Stomach (tissue), 9 donors: ENCODE data around the gene IRF5. TPM values are rescaled to one million over a fixed set of nuclear protein-coding genes. Genes with fewer than 3 reads are reported as not detected.

Source experiments
- DNase-seq, 2 donors: peaks; one replicate each; pipeline versions ENCODE4 v3.0.0 to v3.0.0-alpha.2; 2013 to 2019
- H3K27ac ChIP-seq, 5 donors: fragments of 200-600 bp in 4 of 5; sonication (generic) in 4 of 5; one replicate each; pipeline ENCODE4 v1.5.1; 2013 to 2019; ENCODE audit warnings: mild to moderate bottlenecking in 1 of 5, moderate library complexity in 1 of 5
- H3K27me3 ChIP-seq, 3 donors: fragments of 200-600 bp; sonication (generic); one replicate each; pipeline ENCODE4 v1.5.1; 2017 to 2019; ENCODE audit warnings: mixed run types in 1 of 3
- H3K36me3 ChIP-seq, 4 donors: fragments of 200-600 bp; sonication (generic); 1 replicate in 3 of 4; 2 replicates in 1 of 4; pipeline ENCODE4 v1.5.1; 2016 to 2019
- H3K4me1 ChIP-seq, 4 donors: fragments of 200-600 bp; sonication (generic); one replicate each; pipeline ENCODE4 v1.5.1; 2016 to 2019
- H3K4me3 ChIP-seq, 4 donors: fragments of 200-600 bp; sonication (generic) in 3 of 4; one replicate each; pipeline ENCODE4 v1.5.1; 2016 to 2019; ENCODE audit warnings: mild to moderate bottlenecking in 1 of 4
- H3K9me3 ChIP-seq, 4 donors: fragments of 200-600 bp; sonication (generic); one replicate each; pipeline ENCODE4 v1.5.1; 2016 to 2019
- EP300 ChIP-seq: sonication (generic); formaldehyde crosslinking; IDR thresholded peaks from one replicate; pipeline ENCODE4 v1.6.1; 2017; ENCODE audit warnings: antibody characterized with exemption
- POLR2A ChIP-seq, 4 donors: fragments of 450-650 bp; IDR thresholded peaks; one replicate each; pipeline ENCODE4 v1.6.1; 2016; ENCODE audit warnings: antibody characterized with exemption in 4 of 4, control low read depth in 2 of 4, mild to moderate bottlenecking in 1 of 4, moderate library complexity in 1 of 4
- POLR2AphosphoS5 ChIP-seq, 3 donors: sonication (generic); formaldehyde crosslinking; IDR thresholded peaks; one replicate each; pipeline ENCODE4 v1.6.1; 2016; ENCODE audit warnings: antibody characterized with exemption in 3 of 3
- WGBS, 5 donors: extraction: QIAGEN DNeasy Blood & Tissue Kit in 3 of 5; methylation state at CpG; one replicate each; pipeline versions ENCODE4 v1.1.5 to v1.1.7; 2013 to 2018; 5-methylcytosine and 5-hydroxymethylcytosine counted together
- intact Hi-C: fragments of 100-400 bp; cut with DNase I; formaldehyde crosslinking; loops from one replicate; pipeline ENCODE4 v1.15.1; 2023; ENCODE audit warnings: low total_unique reads
- polyA plus RNA-seq, 3 donors: library from polyadenylated mRNA; stranded (reverse); fragments of 200-250 nt; gene quantifications; one replicate each; pipeline ENCODE4 v1.2.3, GENCODE V29; 2013
- total RNA-seq, 5 donors: library from RNA; depleted of rRNA; stranded (reverse); fragments of >200 nt; gene quantifications; one replicate each; pipeline versions ENCODE4 v1.1.0 to v1.2.3, GENCODE V29; 2014 to 2016
- TF ChIP-seq, protein P1 (sequence below), 7 experiments: fragments of 450-650 bp in 4 of 7; fragments of 200-600 bp in 3 of 7; sonication (generic) in 3 of 7; IDR thresholded peaks; one replicate each; pipeline ENCODE4 v1.5.1; 2016 to 2019; ENCODE audit warnings: antibody characterized with exemption in 7 of 7, control low read depth in 2 of 7, mild to moderate bottlenecking in 1 of 7
- donor health status: healthy with polysubstance abuse.
- donor health status: Bipolar disorder and iron deficiency.
- donor health status: healthy.

IRF5 gene
- total and polyA plus RNA-seq, 8 donors = 2.2 to 13.8 (median 4.7) TPM

DNA sequence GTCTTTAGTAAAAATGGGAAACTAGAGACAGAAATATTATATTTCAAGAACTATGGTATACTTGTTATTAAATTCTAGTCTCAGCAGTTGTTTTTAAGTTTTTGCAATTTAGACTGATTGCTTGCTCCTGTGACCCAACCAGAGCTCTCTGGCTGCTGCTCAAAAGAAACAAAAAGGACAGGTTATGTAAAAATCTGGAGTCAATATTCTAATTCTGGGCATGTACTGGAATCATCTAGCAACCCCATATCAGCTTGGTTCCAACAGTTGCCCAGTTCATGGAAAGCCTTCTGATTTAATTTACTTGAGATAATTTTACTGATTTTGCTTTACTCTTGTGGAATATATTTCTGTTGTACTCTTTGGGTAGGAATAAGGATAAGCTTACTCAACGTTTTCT lies 37.5 kb upstream of the IRF5 start:
- intact Hi-C loops = no loop called here
- H3K36me3 ChIP-seq = no peaks in the 10 kb centered on the region

DNA sequence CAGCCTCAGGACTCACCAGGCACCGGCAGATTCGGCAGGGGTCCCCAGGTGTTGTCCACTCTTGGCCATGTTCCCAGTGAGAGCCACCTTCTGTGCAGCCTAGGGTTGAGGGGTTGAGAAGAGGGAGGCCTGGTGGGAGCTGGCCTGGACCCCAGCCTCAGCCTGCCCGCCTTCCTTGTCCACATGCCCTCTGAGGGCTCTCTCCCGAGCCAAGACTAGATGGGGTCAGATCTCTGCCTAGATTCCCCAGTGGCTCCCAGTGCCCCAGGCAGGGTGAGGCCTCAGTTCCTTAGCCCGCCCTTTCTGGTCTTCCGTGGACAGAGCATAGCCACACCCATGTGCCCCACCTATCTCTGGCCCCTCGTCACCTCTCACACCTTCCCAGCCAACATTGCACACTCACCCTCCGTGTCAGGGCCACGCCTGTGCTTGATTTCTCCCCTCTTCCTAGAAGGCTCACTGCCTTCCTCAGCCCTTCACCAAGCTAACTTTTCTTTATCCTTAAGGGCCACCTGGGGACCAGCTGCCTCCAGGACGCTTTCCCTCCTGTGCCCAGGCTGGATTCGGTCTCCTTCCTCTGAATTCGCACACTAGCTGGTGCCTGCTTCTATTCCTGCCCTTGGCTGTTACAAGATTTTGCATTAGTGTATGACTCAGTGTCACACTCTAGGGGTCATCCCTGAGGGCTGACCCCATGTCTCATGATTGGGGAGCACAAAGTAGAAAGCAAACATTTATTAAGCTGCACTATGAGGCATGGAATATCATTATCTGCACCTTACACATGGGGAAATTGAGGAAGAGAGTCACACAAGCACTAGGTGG lies 34.8 kb upstream of the IRF5 start:
- H3K27ac ChIP-seq = no peak overlapping the region
- H3K36me3 ChIP-seq = no peaks in the 10 kb centered on the region
- DNase-seq = peak in 1 of 2 donors; percentile 44
- peaks cover 0 to 9% (median 0%) of the 10 kb centered on the region in 4 donors for H3K9me3 ChIP-seq
- peaks cover 0 to 15% (median 3%) of the 10 kb centered on the region in 4 donors for H3K4me1 ChIP-seq
- no peak for TF ChIP-seq EP300
- no peak for TF ChIP-seq POLR2A (IDR thresholded peaks at IDR 0.05)
- no peak for TF ChIP-seq POLR2AphosphoS5 (IDR thresholded peaks at IDR 0.05)
- TF ChIP-seq, protein P1, sequence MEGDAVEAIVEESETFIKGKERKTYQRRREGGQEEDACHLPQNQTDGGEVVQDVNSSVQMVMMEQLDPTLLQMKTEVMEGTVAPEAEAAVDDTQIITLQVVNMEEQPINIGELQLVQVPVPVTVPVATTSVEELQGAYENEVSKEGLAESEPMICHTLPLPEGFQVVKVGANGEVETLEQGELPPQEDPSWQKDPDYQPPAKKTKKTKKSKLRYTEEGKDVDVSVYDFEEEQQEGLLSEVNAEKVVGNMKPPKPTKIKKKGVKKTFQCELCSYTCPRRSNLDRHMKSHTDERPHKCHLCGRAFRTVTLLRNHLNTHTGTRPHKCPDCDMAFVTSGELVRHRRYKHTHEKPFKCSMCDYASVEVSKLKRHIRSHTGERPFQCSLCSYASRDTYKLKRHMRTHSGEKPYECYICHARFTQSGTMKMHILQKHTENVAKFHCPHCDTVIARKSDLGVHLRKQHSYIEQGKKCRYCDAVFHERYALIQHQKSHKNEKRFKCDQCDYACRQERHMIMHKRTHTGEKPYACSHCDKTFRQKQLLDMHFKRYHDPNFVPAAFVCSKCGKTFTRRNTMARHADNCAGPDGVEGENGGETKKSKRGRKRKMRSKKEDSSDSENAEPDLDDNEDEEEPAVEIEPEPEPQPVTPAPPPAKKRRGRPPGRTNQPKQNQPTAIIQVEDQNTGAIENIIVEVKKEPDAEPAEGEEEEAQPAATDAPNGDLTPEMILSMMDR (IDR thresholded peaks at IDR 0.05) = no peak
- 52 to 69% (median 62%) methylated on average over 11 to 12 of the region's 12 CpGs for WGBS, 5 donors
- H3K27me3 ChIP-seq = peaks cover 0 to 30% (median 3%) of the 10 kb centered on the region in 3 donors
- no peak overlapping the region for H3K4me3 ChIP-seq
- intact Hi-C loops = no loop called here

More for the DNA sequence above, 37.5 kb upstream of the IRF5 start:
- DNase-seq = no peak
- Histone ChIP-seq H3K9me3 (peaks cover 0 to 9% (median 0%) of the 10 kb centered on the region in 4 donors), H3K27me3 (peaks cover 0 to 12% (median 0%) of the 10 kb centered on the region in 3 donors), H3K27ac (no peak overlapping the region), H3K4me3 (no peak overlapping the region), H3K4me1 (peaks cover 0 to 15% (median 3%) of the 10 kb centered on the region in 4 donors)
- WGBS, 5 donors = 57 to 69% (median 63%) methylated on average over 1 of the region's 1 CpG
- TF ChIP-seq EP300 (no peak), POLR2A (IDR thresholded peaks at IDR 0.05) (no peak)
- TF ChIP-seq, protein P1 (IDR thresholded peaks at IDR 0.05) = no peak

DNA sequence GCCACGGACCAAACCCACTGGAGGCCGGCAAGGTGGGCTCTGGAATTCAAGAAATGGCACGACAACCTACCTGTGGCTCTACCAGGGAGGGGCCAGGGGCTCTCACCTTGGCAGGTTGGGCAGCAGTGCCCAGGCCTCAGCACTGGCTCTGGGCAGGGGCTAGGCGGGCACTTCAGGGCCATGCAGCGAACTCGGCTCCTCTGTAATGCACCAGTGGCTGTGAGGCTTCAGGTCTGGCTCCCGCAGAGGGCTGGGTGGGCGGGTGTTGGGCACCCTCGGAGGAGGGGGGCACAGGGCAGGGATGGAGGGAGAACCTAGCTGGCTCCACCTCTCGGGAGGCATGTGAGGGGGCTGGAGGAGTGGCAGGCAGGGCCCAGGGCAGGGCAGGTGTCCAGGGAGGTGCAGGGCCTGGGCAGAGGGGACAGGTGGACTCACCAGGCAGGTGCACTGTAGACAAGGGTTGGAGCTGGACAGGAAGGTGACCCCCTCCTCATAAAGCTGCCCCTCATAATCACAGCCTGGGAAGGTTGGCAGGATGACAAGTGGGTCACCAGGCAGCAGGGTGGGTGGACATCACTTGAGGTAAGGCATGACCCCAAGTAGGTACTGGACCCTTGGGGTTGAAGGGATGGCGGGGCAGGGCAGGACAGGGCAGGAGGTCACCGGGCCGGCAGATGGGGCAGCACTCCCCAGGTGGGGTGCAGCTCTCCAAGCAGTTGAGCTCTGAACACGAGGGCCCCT lies 33.9 kb upstream of the IRF5 start:
- 77 to 85% (median 83%) methylated on average over 5 to 14 of the region's 14 CpGs for WGBS, 5 donors
- TF ChIP-seq, protein P1 (IDR thresholded peaks at IDR 0.05) = no peak
- TF ChIP-seq POLR2A (IDR thresholded peaks at IDR 0.05) (no peak), EP300 (no peak), POLR2AphosphoS5 (IDR thresholded peaks at IDR 0.05) (no peak)
- H3K4me1 ChIP-seq = peaks cover 0 to 15% (median 3%) of the 10 kb centered on the region in 4 donors
- H3K9me3 ChIP-seq = peaks cover 0 to 9% (median 0%) of the 10 kb centered on the region in 4 donors
- no peak overlapping the region for H3K27ac ChIP-seq
- intact Hi-C loops = no loop called here
- no peak for DNase-seq
- H3K27me3 ChIP-seq = peaks cover 0 to 37% (median 7%) of the 10 kb centered on the region in 3 donors
- H3K4me3 ChIP-seq = no peak overlapping the region
- H3K36me3 ChIP-seq = no peaks in the 10 kb centered on the region

DNA sequence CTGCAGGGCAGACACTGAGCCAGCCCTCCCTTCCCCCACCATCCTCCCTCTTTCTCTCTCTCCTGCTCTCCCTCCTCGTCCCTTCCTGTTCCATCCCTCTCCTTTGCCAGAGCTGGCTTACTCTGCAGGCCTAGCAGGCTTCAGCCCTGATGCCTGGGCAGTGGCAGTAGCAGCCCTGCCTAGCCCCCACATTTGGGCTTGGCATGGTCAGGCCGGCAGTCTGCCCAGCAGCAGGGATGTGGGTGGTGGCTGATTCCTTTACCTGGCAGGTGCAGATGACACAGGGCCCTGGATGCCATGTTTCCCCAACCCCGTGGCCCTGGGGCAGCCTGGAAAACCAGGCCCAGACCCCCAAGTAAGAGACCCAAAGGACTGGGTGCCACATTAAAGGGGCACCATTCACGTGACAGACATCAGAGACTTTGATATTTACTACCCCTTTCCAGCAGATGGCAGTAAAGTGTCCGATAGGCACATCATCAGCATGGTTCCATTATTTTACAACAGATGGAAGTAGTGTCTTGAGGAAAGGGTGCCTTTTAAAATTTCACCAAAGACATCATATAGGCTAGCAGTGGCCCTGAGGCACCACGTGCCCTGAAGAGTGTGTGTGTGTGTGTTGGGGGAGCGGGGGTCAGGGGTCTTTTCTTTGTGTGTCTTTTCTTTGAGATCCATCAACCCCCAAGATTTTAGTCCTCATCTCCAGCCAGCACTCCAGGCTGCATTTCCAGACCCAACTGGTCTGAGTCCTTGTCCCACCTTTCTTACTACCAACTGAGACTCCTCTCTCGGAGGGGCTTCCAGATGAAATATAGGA lies 33.1 kb upstream of the IRF5 start:
- peak in 1 of 2 donors; percentile 75 for DNase-seq
- intact Hi-C loops = loop anchor here (5.0 kb wide), 1 partner anchor 173 kb away; no protein-coding TSS in a partner anchor
- H3K4me1 ChIP-seq = peaks cover 2 to 20% (median 5%) of the 10 kb centered on the region in 4 donors
- no peak overlapping the region for H3K4me3 ChIP-seq
- H3K27me3 ChIP-seq = peaks cover 0 to 45% (median 10%) of the 10 kb centered on the region in 3 donors
- H3K36me3 ChIP-seq = no peaks in the 10 kb centered on the region
- peaks cover 0 to 3% (median 0%) of the 10 kb centered on the region in 4 donors for H3K9me3 ChIP-seq
- no peak overlapping the region for H3K27ac ChIP-seq
- WGBS, 5 donors = 30 to 37% (median 31%) methylated on average over 8 of the region's 8 CpGs
- TF ChIP-seq EP300 = no peak
- TF ChIP-seq, protein P1 (IDR thresholded peaks at IDR 0.05) = peak in 5 of 7 experiments; percentile 44 to 64 (median 50)
